ENCODE data around the gene ZCCHC8. TPM values are rescaled to one million over a fixed set of nuclear protein-coding genes. Genes with fewer than 3 reads are reported as not detected.
A peak's percentile ranks its signal among the peaks of the same experiment; 100 is the strongest.
"Not testable (repeated sequence)": the region's sequence is repeated elsewhere in the genome, so short reads cannot be mapped to it uniquely, and the experiment has no call there.

ZCCHC8 gene
- polyA plus RNA-seq, 2 of the 4 experiments (the other 2 are of a cell fraction), result 20.9 to 40.1 TPM

DNA sequence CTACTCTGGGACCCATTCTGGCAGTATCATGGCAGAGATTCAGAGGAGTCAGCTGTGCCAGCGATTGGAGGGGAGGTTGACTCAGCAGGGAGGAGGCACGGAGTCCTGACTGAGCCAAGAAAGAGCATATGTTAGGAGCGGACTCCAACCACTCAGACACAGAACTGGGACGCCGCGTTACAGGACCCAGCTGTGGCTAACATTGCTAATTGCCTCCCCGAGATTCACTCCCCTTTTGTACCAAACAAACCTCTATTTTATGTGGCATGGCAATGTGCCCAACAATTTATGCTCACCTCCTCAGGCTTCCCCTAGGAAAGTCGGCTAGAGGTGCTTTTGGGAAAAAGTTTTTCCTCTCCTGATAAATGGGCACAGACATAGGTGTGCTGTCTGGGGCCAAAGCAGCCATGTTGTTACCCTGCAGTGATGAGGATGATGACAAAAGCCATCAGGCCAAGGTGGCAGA lies 63.0 kb downstream of the ZCCHC8 start:
- Histone ChIP-seq H3K9me3 (no peaks in the 10 kb centered on the region), H3K4me1 (peaks cover 9% of the 10 kb centered on the region; the same call in 1 of the 3 replicates), H3K27ac (0 out of 6 replicates have a peak overlapping the region, but pooled peaks of 1 of the 2 experiments have one; percentile 26), H3K4me3 (no peak overlapping the region), H3K4me2 (no peak overlapping the region)
- WGBS (ENCODE audit: missing lambda C conversion rate), result 72% methylated on average over 8 of the region's 8 CpGs
- ATAC-seq, result peak; percentile 43 to 62; a peak in 3 of 6 replicates
- CTCF ChIA-PET, result interaction anchor here (0.6 kb wide), 1 partner anchor 62 kb away, joined by 3 read pairs; no protein-coding TSS in a partner anchor
- no peak for DNase-seq (ENCODE audit: low read depth in 1 of 2, low spot score in 1 of 2)
- POLR2A ChIA-PET, result interaction anchor here (0.6 kb wide), 2 partner anchors 31 to 35 kb away, joined by 3 to 9 read pairs; no protein-coding TSS in a partner anchor
- TF ChIP-seq, protein P1, sequence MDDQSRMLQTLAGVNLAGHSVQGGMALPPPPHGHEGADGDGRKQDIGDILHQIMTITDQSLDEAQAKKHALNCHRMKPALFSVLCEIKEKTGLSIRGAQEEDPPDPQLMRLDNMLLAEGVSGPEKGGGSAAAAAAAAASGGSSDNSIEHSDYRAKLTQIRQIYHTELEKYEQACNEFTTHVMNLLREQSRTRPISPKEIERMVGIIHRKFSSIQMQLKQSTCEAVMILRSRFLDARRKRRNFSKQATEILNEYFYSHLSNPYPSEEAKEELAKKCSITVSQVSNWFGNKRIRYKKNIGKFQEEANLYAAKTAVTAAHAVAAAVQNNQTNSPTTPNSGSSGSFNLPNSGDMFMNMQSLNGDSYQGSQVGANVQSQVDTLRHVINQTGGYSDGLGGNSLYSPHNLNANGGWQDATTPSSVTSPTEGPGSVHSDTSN (IDR thresholded peaks at IDR 0.05), result no peak
- TF ChIP-seq CHD4 (IDR thresholded peaks at IDR 0.05; ENCODE audit: borderline replicate concordance) (no peak), JUN (IDR thresholded peaks at IDR 0.05) (no peak), HOXB13 (CRISPR knock-in tag; IDR thresholded peaks at IDR 0.05; ENCODE audit: low read depth) (no peak)
- TF ChIP-seq, protein P2, sequence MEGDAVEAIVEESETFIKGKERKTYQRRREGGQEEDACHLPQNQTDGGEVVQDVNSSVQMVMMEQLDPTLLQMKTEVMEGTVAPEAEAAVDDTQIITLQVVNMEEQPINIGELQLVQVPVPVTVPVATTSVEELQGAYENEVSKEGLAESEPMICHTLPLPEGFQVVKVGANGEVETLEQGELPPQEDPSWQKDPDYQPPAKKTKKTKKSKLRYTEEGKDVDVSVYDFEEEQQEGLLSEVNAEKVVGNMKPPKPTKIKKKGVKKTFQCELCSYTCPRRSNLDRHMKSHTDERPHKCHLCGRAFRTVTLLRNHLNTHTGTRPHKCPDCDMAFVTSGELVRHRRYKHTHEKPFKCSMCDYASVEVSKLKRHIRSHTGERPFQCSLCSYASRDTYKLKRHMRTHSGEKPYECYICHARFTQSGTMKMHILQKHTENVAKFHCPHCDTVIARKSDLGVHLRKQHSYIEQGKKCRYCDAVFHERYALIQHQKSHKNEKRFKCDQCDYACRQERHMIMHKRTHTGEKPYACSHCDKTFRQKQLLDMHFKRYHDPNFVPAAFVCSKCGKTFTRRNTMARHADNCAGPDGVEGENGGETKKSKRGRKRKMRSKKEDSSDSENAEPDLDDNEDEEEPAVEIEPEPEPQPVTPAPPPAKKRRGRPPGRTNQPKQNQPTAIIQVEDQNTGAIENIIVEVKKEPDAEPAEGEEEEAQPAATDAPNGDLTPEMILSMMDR (IDR thresholded peaks at IDR 0.05), result no peak
- no peak for FAIRE-seq

DNA sequence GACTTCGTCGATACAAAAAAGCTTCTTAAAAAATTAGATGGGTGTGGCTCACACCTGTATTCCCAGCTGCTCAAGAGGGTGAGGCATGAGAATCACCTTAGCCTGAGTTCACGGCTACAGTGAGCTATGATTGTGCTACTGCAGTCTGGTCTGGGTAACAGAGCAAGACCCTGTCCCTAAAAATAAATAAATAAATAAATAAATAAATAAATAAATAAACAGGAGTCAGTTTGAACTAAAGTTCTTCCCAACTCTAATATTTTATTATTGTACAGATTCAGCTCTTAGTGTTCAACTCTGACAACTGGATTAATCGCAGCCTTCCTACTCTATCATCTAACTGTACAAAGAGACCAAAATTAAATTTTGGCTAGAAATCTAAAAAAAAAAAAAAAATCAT lies 65.5 kb downstream of the ZCCHC8 start:
- POLR2A ChIA-PET, result no interaction called here
- no peak overlapping the region for H3K4me2 ChIP-seq
- TF ChIP-seq ZC3H11A (IDR thresholded peaks at IDR 0.05) (peak; percentile 97), NR3C1 (IDR thresholded peaks at IDR 0.05) (no peak)
- H3K9me3 ChIP-seq, result no peaks in the 10 kb centered on the region
- H3K27ac ChIP-seq, result no peak overlapping the region
- no peak overlapping the region for H3K4me3 ChIP-seq
- no peak for ATAC-seq
- H3K4me1 ChIP-seq, result peaks cover 17% of the 10 kb centered on the region; the same call in 2 of the 3 replicates
- CTCF ChIA-PET, result interaction anchor here (1.1 kb wide), 1 partner anchor 36 kb away, joined by 3 read pairs; no protein-coding TSS in a partner anchor
- FAIRE-seq, result no peak
- 93% methylated on average over 4 of the region's 4 CpGs for WGBS (ENCODE audit: missing lambda C conversion rate)
- no peak for DNase-seq (ENCODE audit: low read depth in 1 of 2, low spot score in 1 of 2)

DNA sequence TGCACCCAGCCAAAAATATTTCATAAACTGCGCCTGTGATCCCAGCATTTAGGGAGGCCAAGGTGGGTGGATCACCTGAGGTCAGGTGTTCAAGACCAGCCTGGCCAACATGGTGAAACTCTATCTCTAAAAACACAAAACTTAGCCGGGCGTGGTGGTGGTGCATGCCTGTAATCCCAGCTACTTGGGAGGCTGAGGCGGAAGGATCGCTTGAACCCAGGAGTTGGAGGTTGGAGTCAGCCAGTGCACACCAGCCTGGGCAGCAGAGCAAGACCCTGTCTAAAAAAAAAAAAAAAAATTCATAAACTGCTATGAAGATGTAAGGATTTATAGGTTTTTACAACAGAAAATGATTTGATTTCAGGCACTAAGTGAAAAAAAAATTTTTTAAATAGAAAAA lies 71.7 kb downstream of the ZCCHC8 start:
- H3K9me3 ChIP-seq; H3K4me3 ChIP-seq; POLR2A ChIA-PET; H3K27ac ChIP-seq; DNase-seq (ENCODE audit: low read depth in 1 of 2, low spot score in 1 of 2); ATAC-seq; FAIRE-seq; H3K4me2 ChIP-seq: not testable (repeated sequence)
- CTCF ChIA-PET, result interaction anchor here (2.7 kb wide), 1 partner anchor 29 kb away, joined by 17 read pairs; no protein-coding TSS in a partner anchor
- 91% methylated on average over 5 of the region's 5 CpGs for WGBS (ENCODE audit: missing lambda C conversion rate)
- H3K4me1 ChIP-seq, result peaks cover 17% of the 10 kb centered on the region; the same call in 2 of the 3 replicates

DNA sequence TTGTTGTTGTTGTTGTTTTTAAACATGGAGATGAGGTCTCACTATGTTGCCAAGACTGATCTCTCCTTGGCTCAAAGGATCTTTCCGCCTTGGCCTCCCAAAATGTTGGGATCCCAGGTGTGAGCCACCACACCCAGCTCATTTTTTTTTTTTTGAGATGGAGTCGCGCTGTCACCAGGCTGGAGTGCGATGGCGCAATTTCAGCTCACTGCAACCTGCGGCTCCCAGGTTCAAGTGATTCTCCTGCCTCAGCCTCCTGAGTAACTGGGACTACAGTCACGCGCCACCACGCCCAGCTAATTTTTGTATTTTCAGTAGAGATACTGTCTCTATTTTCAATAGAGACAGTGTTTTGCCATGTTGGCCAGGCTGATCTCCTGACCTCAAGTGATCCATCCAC lies 73.3 kb downstream of the ZCCHC8 start:
- ChIA-PET CTCF (interaction anchor here (0.6 to 1.3 kb wide), 6 partner anchors 13 to 92 kb away, joined by 3 to 4 read pairs (median 4); no protein-coding TSS in a partner anchor), POLR2A (interaction anchor here (0.6 kb wide), 1 partner anchor 28 kb away, joined by 3 read pairs; no protein-coding TSS in a partner anchor)
- H3K4me2 ChIP-seq, result no peak overlapping the region
- TF ChIP-seq KDM5A (IDR thresholded peaks at IDR 0.05) (no peak), CHD4 (IDR thresholded peaks at IDR 0.05; ENCODE audit: borderline replicate concordance) (no peak), ZNF302 (CRISPR knock-in tag; IDR thresholded peaks at IDR 0.05) (no peak), BHLHE40 (IDR thresholded peaks at IDR 0.05; ENCODE audit: low read depth, low read length) (no peak), CBX2 (IDR thresholded peaks at IDR 0.05; ENCODE audit: borderline replicate concordance, low read depth) (no peak), ZFP36 (IDR thresholded peaks at IDR 0.05; ENCODE audit: borderline replicate concordance, partially characterized antibody) (no peak), SMC3 (IDR thresholded peaks at IDR 0.05) (no peak), RCOR1 (IDR thresholded peaks at IDR 0.05; ENCODE audit: low read depth, low read length) (no peak), EHMT2 (IDR thresholded peaks at IDR 0.05; ENCODE audit: low read depth) (no peak), GATA3 (IDR thresholded peaks at IDR 0.05; ENCODE audit: borderline replicate concordance) (no peak), HOXA7 (CRISPR knock-in tag; IDR thresholded peaks at IDR 0.05) (no peak)
- TF ChIP-seq, protein P2 (IDR thresholded peaks at IDR 0.05), result no peak
- TF ChIP-seq, protein P3, sequence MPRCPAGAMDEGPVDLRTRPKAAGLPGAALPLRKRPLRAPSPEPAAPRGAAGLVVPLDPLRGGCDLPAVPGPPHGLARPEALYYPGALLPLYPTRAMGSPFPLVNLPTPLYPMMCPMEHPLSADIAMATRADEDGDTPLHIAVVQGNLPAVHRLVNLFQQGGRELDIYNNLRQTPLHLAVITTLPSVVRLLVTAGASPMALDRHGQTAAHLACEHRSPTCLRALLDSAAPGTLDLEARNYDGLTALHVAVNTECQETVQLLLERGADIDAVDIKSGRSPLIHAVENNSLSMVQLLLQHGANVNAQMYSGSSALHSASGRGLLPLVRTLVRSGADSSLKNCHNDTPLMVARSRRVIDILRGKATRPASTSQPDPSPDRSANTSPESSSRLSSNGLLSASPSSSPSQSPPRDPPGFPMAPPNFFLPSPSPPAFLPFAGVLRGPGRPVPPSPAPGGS (IDR thresholded peaks at IDR 0.05), result no peak
- TF ChIP-seq, protein P1 (IDR thresholded peaks at IDR 0.05), result no peak
- TF ChIP-seq, protein P4, sequence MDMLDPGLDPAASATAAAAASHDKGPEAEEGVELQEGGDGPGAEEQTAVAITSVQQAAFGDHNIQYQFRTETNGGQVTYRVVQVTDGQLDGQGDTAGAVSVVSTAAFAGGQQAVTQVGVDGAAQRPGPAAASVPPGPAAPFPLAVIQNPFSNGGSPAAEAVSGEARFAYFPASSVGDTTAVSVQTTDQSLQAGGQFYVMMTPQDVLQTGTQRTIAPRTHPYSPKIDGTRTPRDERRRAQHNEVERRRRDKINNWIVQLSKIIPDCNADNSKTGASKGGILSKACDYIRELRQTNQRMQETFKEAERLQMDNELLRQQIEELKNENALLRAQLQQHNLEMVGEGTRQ (IDR thresholded peaks at IDR 0.05), result no peak
- ATAC-seq (no peak), DNase-seq (ENCODE audit: low read depth in 1 of 2, low spot score in 1 of 2) (no peak), FAIRE-seq (no peak)
- H3K4me1 ChIP-seq, result peaks cover 22% of the 10 kb centered on the region
- H3K27ac ChIP-seq, result no peak overlapping the region
- H3K4me3 ChIP-seq, result no peak overlapping the region
- WGBS (ENCODE audit: missing lambda C conversion rate), result 94% methylated on average over 9 of the region's 9 CpGs
- no peaks in the 10 kb centered on the region for H3K9me3 ChIP-seq
